ENCODE data around the gene NEXN. TPM values are rescaled to one million over a fixed set of nuclear protein-coding genes. Genes with fewer than 3 reads are reported as not detected.

NEXN gene
- not detected in 2 replicates for polyA plus RNA-seq (2014; cell fraction: cytosol; rRNA removed)
- polyA plus RNA-seq (2014; cell fraction: nucleus; rRNA removed), result 0.15 and 0.55 TPM in 2 replicates

- DNase-seq (ENCODE audit: low spot score), result peak; percentile 40
Observed at GRCh38 chr1:77888081-77888780, at the start of gene NEXN. Gene NEXN (plus strand): TSS chr1:77888624. CDS start chr1:77916107, 27,483 bp downstream.

- no peak for DNase-seq (ENCODE audit: low spot score)
Observed at GRCh38 chr1:77841574-77841973, 46.9 kb upstream of the NEXN start.

- DNase-seq (ENCODE audit: low spot score), result no peak
Observed at GRCh38 chr1:77845951-77846350, 42.5 kb upstream of the NEXN start.

- no peak for DNase-seq (ENCODE audit: low spot score)
Observed at GRCh38 chr1:77846966-77847365, 41.5 kb upstream of the NEXN start.

- DNase-seq (ENCODE audit: low spot score), result no peak
Observed at GRCh38 chr1:77847621-77848080, 40.8 kb upstream of the NEXN start.

GRCh38 chr1:77850082-77850481 lies 38.3 kb upstream of the NEXN start:
- DNase-seq (ENCODE audit: low spot score), result no peak

- DNase-seq (ENCODE audit: low spot score), result no peak
Observed at GRCh38 chr1:77857552-77857951, 30.9 kb upstream of the NEXN start.

GRCh38 chr1:77858725-77859124 lies 29.7 kb upstream of the NEXN start:
- DNase-seq (ENCODE audit: low spot score), result no peak

GRCh38 chr1:77859248-77859647 lies 29.2 kb upstream of the NEXN start:
- DNase-seq (ENCODE audit: low spot score), result no peak

GRCh38 chr1:77866296-77866695 lies 22.1 kb upstream of the NEXN start:
- no peak for DNase-seq (ENCODE audit: low spot score)

- no peak for DNase-seq (ENCODE audit: low spot score)
Observed at GRCh38 chr1:77872645-77873044, 15.8 kb upstream of the NEXN start.

GRCh38 chr1:77873461-77873860 lies 15.0 kb upstream of the NEXN start:
- no peak for DNase-seq (ENCODE audit: low spot score)

GRCh38 chr1:77874804-77875445 lies 13.5 kb upstream of the NEXN start:
- no peak for DNase-seq (ENCODE audit: low spot score)

- DNase-seq (ENCODE audit: low spot score), result no peak
Observed at GRCh38 chr1:77876884-77877283, 11.5 kb upstream of the NEXN start.

- DNase-seq (ENCODE audit: low spot score), result no peak
Observed at GRCh38 chr1:77881061-77881460, 7.4 kb upstream of the NEXN start.

- no peak for DNase-seq (ENCODE audit: low spot score)
Observed at GRCh38 chr1:77882411-77882810, 6.0 kb upstream of the NEXN start.

- peak; percentile 12 for DNase-seq (ENCODE audit: low spot score)
Observed at GRCh38 chr1:77888781-77889642, 588 bp downstream of the NEXN start.

- DNase-seq (ENCODE audit: low spot score), result no peak
Observed at GRCh38 chr1:77889671-77890070, 1.2 kb downstream of the NEXN start.

GRCh38 chr1:77891200-77891599 lies 2.8 kb downstream of the NEXN start:
- DNase-seq (ENCODE audit: low spot score), result no peak

GRCh38 chr1:77899647-77900320 lies 11.4 kb downstream of the NEXN start:
- no peak for DNase-seq (ENCODE audit: low spot score)

- DNase-seq (ENCODE audit: low spot score), result peak; percentile 52
Observed at GRCh38 chr1:77900687-77901293, 12.4 kb downstream of the NEXN start.
